Liver (tissue), 9 donors: ENCODE measurements around the gene ZBTB2. TPM values are rescaled to one million over a fixed set of nuclear protein-coding genes. Genes with fewer than 3 reads are reported as not detected.

ENCODE experiments used
- DNase-seq: peaks from one replicate; pipeline ENCODE4 v3.0.0-alpha.2; 2017; ENCODE audit warnings: low spot score
- H3K27ac ChIP-seq, 2 donors: one replicate each; pipeline ENCODE4 v1.7.0; 2013; ENCODE audit warnings: inconsistent platforms in 2 of 2, low read length in 2 of 2, control low read depth in 1 of 2, low read depth in 1 of 2, mild to moderate bottlenecking in 1 of 2
- H3K27me3 ChIP-seq, 4 donors: one replicate each; pipeline versions ENCODE4 v1.6.1 to v1.7.0; 2013; ENCODE audit warnings: low read length in 3 of 4, inconsistent platforms in 1 of 4, mild to moderate bottlenecking in 1 of 4, moderate library complexity in 1 of 4; ENCODE audit not compliant: control insufficient read depth in 4 of 4, insufficient read depth in 4 of 4
- H3K36me3 ChIP-seq, 4 donors: one replicate each; pipeline versions ENCODE4 v1.6.1 to v1.7.0; 2013; ENCODE audit warnings: low read length in 3 of 4, mild to moderate bottlenecking in 3 of 4, low read depth in 1 of 4, moderate library complexity in 1 of 4; ENCODE audit not compliant: control insufficient read depth in 4 of 4, insufficient read depth in 3 of 4
- H3K4me1 ChIP-seq, 4 donors: one replicate each; pipeline versions ENCODE4 v1.6.1 to v1.7.0; 2013; ENCODE audit warnings: low read length in 3 of 4, mild to moderate bottlenecking in 3 of 4, moderate library complexity in 1 of 4; ENCODE audit not compliant: control insufficient read depth in 4 of 4, insufficient read depth in 4 of 4
- H3K4me3 ChIP-seq, 3 donors: one replicate each; pipeline versions ENCODE4 v1.6.1 to v1.7.0; 2013; ENCODE audit warnings: low read length in 3 of 3, control low read depth in 1 of 3, low read depth in 1 of 3, mild to moderate bottlenecking in 1 of 3
- H3K9ac ChIP-seq, 2 donors: one replicate each; pipeline ENCODE4 v1.7.0; 2013; ENCODE audit warnings: low read length in 2 of 2, mild to moderate bottlenecking in 2 of 2, moderate library complexity in 2 of 2, control low read depth in 1 of 2, low read depth in 1 of 2
- H3K9me3 ChIP-seq, 4 donors: one replicate each; pipeline versions ENCODE4 v1.6.1 to v1.7.0; 2013; ENCODE audit warnings: low read length in 3 of 4; ENCODE audit not compliant: control insufficient read depth in 4 of 4
- ATF3 ChIP-seq: IDR thresholded peaks from 2 replicates; pipeline ENCODE4 v1.6.1; 2016; ENCODE audit warnings: antibody characterized with exemption
- EGR1 ChIP-seq, 2 donors: IDR thresholded peaks; 2 replicates each; pipeline ENCODE4 v1.6.1; 2016 to 2018; ENCODE audit warnings: antibody characterized with exemption in 2 of 2, low read depth in 2 of 2
- FOXA1 ChIP-seq: IDR thresholded peaks from 2 replicates; pipeline ENCODE4 v1.6.1; 2016; ENCODE audit warnings: antibody characterized with exemption
- FOXA2 ChIP-seq: IDR thresholded peaks from 2 replicates; pipeline ENCODE4 v1.6.1; 2016; ENCODE audit warnings: antibody characterized with exemption
- GABPA ChIP-seq, 2 donors: IDR thresholded peaks in 1 of 2; conservative IDR thresholded peaks in 1 of 2; 2 replicates each; pipeline ENCODE4 v1.6.1; 2016; ENCODE audit warnings: antibody characterized with exemption in 2 of 2, mild to moderate bottlenecking in 1 of 2, moderate library complexity in 1 of 2
- HNF4A ChIP-seq, 2 donors: conservative IDR thresholded peaks; 2 replicates each; pipeline ENCODE4 v1.6.1; 2016; ENCODE audit warnings: antibody characterized with exemption in 2 of 2, mild to moderate bottlenecking in 2 of 2
- HNF4G ChIP-seq: IDR thresholded peaks from 2 replicates; pipeline ENCODE4 v1.6.1; 2016; ENCODE audit warnings: antibody characterized with exemption
- JUND ChIP-seq, 2 donors: IDR thresholded peaks; 2 replicates each; pipeline ENCODE4 v1.6.1; 2016; ENCODE audit warnings: antibody characterized with exemption in 2 of 2
- MAX ChIP-seq: IDR thresholded peaks from 2 replicates; pipeline ENCODE4 v1.6.1; 2016; ENCODE audit warnings: antibody characterized with exemption
- NR2F2 ChIP-seq: IDR thresholded peaks from 2 replicates; pipeline ENCODE4 v1.6.1; 2016; ENCODE audit warnings: antibody characterized with exemption
- RAD21 ChIP-seq, 2 donors: IDR thresholded peaks; 2 replicates each; pipeline ENCODE4 v1.6.1; 2016; ENCODE audit warnings: antibody characterized with exemption in 2 of 2, mild to moderate bottlenecking in 2 of 2
- RXRA ChIP-seq, 2 donors: IDR thresholded peaks; 2 replicates each; pipeline ENCODE4 v1.6.1; 2017 to 2018; ENCODE audit warnings: antibody characterized with exemption in 2 of 2, mild to moderate bottlenecking in 1 of 2
- SP1 ChIP-seq: IDR thresholded peaks from 2 replicates; pipeline ENCODE4 v1.6.1; 2018; ENCODE audit warnings: antibody characterized with exemption, mild to moderate bottlenecking
- TAF1 ChIP-seq: conservative IDR thresholded peaks from 2 replicates; pipeline ENCODE4 v1.6.1; 2016; ENCODE audit warnings: antibody characterized with exemption, mild to moderate bottlenecking
- WGBS: extraction: QIAGEN DNeasy Blood & Tissue Kit; methylation state at CpG from one replicate; pipeline ENCODE4 v1.1.7; 2013; 5-methylcytosine and 5-hydroxymethylcytosine counted together
- polyA plus RNA-seq, 2 donors: library from polyadenylated mRNA; stranded (reverse) in 1 of 2; unstranded in 1 of 2; fragments of 200-250 nt in 1 of 2; fragments of >200 nt in 1 of 2; fragmentation: Nextera tagmentation in 1 of 2; extraction: Ambion mirVana in 1 of 2; gene quantifications; one replicate each; pipeline versions ENCODE4 v1.2.1 to v1.2.3, GENCODE V29; 2013 to 2015
- total RNA-seq, 2 donors: library from RNA; depleted of rRNA; stranded (reverse); fragments of >200 nt; gene quantifications; one replicate each; pipeline ENCODE4 v1.2.3, GENCODE V29; 2014
- TF ChIP-seq, protein P1 (sequence below): IDR thresholded peaks from 2 replicates; pipeline ENCODE4 v1.6.1; 2016; ENCODE audit warnings: antibody characterized with exemption, mild to moderate bottlenecking
- TF ChIP-seq, protein P2 (sequence below): fragments of 150-350 bp; IDR thresholded peaks from 2 replicates; pipeline ENCODE4 v1.5.1; 2017; ENCODE audit warnings: improper control_type of control experiment, low read depth, low read length; ENCODE audit not compliant: missing input control
- donor health status: healthy.
- donor health status: healthy.
- donor health status: healthy.
- donor health status: healthy.
- donor health status: healthy.

Gene ZBTB2
- total and polyA plus RNA-seq, 4 donors = 2.5 to 4.2 (median 3.0) TPM

DNA sequence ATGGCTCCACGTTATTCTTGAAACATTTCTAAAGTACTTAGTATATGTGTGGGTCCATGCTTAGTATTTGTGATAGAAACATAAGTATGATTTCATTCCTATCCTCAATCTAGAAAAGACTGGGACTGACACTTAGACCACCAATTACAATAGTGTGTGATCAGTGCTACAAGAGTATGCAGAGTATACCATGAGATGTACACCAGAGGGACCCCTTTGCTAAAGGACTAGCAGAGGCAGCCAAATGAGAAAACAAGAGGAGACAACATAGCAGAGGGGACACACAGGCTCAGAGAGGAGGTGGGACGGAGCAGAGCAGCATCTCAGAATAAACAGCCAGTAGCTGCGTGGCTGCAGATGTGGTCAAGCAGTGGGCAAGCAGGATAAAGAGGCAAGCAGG, 39.5 kb upstream of the ZBTB2 start:
- H3K4me1 ChIP-seq = peaks cover 0 to 1% (median 0%) of the 10 kb centered on the region in 4 donors
- no peaks in the 10 kb centered on the region for H3K27me3 ChIP-seq
- no peaks in the 10 kb centered on the region for H3K9me3 ChIP-seq
- no peak overlapping the region for H3K27ac ChIP-seq
- no peak for DNase-seq
- WGBS = 94% methylated on average over 3 of the region's 3 CpGs
- no peak overlapping the region for H3K9ac ChIP-seq
- H3K4me3 ChIP-seq = no peak overlapping the region
- peaks cover 7 to 43% (median 31%) of the 10 kb centered on the region in 4 donors for H3K36me3 ChIP-seq
- no peak for TF ChIP-seq FOXA2

DNA sequence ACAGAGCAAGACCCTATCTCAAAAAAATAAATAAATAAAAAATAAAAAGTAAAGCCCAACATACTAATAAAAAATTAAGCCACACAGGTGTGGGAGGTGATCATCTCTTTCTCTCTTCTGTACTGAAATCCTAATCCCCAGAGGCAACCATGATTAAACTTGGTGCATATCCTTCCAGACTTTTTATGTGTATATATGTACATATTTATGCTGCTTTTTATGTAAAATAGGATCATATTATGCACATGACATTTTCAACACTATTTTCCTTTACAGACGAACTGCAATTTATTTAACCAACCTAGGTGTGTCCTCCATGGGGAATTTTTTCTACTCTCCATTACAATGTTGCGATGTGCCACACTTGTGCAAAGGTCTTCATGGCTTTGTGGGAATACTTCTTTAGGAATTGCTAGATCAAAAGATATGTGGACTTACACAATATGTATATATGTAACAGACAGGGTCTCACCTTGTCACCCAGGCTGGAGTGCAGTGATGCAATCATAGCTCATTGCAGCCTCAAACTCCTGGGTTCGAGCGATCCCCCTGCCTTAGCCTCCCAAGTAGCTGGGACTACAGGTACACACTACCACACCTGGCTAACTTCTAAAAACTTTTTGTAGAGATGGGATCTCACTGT, 36.9 kb upstream of the ZBTB2 start:
- Histone ChIP-seq H3K4me1 (no peaks in the 10 kb centered on the region), H3K4me3 (no peak overlapping the region), H3K27me3 (no peaks in the 10 kb centered on the region), H3K27ac (no peak overlapping the region), H3K9ac (no peak overlapping the region), H3K9me3 (no peaks in the 10 kb centered on the region), H3K36me3 (peaks cover 8 to 57% (median 44%) of the 10 kb centered on the region in 4 donors)
- TF ChIP-seq HNF4A (conservative IDR thresholded peaks at IDR 0.05) = no peak
- TF ChIP-seq TAF1 = no peak
- TF ChIP-seq MAX = no peak
- no peak for TF ChIP-seq ATF3
- no peak for TF ChIP-seq JUND (IDR thresholded peaks at IDR 0.05)
- TF ChIP-seq RAD21 (IDR thresholded peaks at IDR 0.05) = no peak
- no peak for TF ChIP-seq NR2F2
- TF ChIP-seq, protein P1, sequence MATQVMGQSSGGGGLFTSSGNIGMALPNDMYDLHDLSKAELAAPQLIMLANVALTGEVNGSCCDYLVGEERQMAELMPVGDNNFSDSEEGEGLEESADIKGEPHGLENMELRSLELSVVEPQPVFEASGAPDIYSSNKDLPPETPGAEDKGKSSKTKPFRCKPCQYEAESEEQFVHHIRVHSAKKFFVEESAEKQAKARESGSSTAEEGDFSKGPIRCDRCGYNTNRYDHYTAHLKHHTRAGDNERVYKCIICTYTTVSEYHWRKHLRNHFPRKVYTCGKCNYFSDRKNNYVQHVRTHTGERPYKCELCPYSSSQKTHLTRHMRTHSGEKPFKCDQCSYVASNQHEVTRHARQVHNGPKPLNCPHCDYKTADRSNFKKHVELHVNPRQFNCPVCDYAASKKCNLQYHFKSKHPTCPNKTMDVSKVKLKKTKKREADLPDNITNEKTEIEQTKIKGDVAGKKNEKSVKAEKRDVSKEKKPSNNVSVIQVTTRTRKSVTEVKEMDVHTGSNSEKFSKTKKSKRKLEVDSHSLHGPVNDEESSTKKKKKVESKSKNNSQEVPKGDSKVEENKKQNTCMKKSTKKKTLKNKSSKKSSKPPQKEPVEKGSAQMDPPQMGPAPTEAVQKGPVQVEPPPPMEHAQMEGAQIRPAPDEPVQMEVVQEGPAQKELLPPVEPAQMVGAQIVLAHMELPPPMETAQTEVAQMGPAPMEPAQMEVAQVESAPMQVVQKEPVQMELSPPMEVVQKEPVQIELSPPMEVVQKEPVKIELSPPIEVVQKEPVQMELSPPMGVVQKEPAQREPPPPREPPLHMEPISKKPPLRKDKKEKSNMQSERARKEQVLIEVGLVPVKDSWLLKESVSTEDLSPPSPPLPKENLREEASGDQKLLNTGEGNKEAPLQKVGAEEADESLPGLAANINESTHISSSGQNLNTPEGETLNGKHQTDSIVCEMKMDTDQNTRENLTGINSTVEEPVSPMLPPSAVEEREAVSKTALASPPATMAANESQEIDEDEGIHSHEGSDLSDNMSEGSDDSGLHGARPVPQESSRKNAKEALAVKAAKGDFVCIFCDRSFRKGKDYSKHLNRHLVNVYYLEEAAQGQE = no peak
- no peak for TF ChIP-seq FOXA2
- TF ChIP-seq SP1 = no peak
- no peak for TF ChIP-seq HNF4G
- no peak for TF ChIP-seq GABPA (IDR thresholded peaks at IDR 0.05 in 1 of 2, conservative IDR thresholded peaks at IDR 0.05 in 1 of 2)
- no peak for TF ChIP-seq RXRA (IDR thresholded peaks at IDR 0.05)
- TF ChIP-seq, protein P2, sequence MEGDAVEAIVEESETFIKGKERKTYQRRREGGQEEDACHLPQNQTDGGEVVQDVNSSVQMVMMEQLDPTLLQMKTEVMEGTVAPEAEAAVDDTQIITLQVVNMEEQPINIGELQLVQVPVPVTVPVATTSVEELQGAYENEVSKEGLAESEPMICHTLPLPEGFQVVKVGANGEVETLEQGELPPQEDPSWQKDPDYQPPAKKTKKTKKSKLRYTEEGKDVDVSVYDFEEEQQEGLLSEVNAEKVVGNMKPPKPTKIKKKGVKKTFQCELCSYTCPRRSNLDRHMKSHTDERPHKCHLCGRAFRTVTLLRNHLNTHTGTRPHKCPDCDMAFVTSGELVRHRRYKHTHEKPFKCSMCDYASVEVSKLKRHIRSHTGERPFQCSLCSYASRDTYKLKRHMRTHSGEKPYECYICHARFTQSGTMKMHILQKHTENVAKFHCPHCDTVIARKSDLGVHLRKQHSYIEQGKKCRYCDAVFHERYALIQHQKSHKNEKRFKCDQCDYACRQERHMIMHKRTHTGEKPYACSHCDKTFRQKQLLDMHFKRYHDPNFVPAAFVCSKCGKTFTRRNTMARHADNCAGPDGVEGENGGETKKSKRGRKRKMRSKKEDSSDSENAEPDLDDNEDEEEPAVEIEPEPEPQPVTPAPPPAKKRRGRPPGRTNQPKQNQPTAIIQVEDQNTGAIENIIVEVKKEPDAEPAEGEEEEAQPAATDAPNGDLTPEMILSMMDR = no peak
- no peak for TF ChIP-seq FOXA1
- no peak for TF ChIP-seq EGR1 (IDR thresholded peaks at IDR 0.05; ENCODE audit: low read depth in 2 of 2)
- no peak for DNase-seq
- 95% methylated on average over 4 of the region's 4 CpGs for WGBS
